Fibroblast of mammary gland (primary cell): ENCODE measurements around the gene A4GALT.
"Not testable (repeated sequence)": the region's sequence is repeated elsewhere in the genome, so short reads cannot be mapped to it uniquely, and the experiment has no call there.

Experiments used
- DNase-seq: peaks from one replicate; pipeline ENCODE4 v3.0.0-alpha.2; 2010; ENCODE audit warnings: low read depth
- H3K4me3 ChIP-seq: 2 replicates; pipeline ENCODE4 v1.5.1; 2011; ENCODE audit warnings: low read depth, mild to moderate bottlenecking, low read length, moderate library complexity; ENCODE audit not compliant: control insufficient read depth
- CTCF ChIP-seq: conservative IDR thresholded peaks from 2 replicates; pipeline ENCODE4 v1.5.1; 2011; ENCODE audit warnings: low read depth, low read length, inconsistent platforms; ENCODE audit not compliant: control insufficient read depth, insufficient read depth

The A4GALT gene

DNA sequence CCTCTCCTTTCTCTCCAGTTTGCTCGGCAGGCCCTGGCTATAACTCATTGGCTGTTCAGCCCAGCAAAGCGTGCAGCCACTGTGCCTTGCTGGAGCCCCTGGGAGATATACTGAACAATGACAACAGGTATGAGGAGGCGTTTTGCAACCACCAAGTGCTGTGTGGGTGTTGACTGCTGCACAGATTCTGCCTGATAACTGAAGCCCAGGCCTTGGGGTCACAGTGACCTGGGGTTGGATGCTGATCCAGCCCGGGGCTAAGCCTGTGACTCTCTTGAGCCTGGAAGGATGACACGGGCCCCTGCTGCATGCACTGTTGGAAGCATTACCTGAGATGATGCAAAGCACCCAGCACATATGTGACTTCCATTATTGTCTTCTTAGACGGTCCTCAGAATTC, 13.7 kb upstream of the A4GALT start:
- no peak for DNase-seq
- no peak overlapping the region for H3K4me3 ChIP-seq
- TF ChIP-seq CTCF = no peak

DNA sequence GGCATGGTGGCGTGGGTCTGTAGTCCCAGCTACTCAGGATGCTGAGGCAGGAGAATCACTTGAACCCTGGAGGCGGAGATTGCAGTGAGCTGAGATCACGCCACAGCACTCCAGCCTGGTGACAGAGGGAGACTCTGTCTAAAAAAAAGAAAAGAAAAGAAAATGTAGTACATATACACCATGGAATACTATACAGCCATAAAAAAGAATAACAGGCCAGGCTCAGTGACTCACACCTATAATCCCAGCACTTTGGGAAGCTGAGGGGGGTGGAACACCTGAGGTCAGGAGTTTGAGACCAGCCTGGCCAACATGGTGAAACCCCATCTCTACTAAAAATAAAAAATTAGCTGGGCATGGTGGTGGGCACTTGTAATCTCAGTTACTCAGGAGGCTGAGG, 12.7 kb upstream of the A4GALT start:
- not testable (repeated sequence) for H3K4me3 ChIP-seq, DNase-seq

DNA sequence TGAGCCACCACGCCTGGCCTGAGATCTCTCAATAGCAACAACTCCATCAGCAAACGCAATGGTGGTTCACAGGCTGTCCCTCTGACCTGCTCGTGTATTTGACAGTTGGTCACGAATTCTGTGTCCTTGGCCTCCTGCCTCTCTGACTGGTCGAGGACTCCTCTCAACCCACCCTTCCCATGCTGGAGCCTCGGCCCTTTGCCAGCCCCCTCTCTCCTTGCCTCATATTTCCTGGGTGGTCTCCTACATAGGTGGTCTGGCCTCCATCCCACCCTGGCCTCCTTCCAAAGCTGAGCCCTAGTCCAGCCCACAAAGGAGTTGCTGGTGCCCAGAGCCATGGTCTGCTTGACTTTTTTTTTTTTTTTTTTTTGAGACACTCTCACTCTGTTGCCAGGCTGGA, 11.4 kb upstream of the A4GALT start:
- TF ChIP-seq CTCF = no peak
- no peak for DNase-seq
- no peak overlapping the region for H3K4me3 ChIP-seq

- TF ChIP-seq CTCF = no peak
- DNase-seq = no peak
- no peak overlapping the region for H3K4me3 ChIP-seq
Observed at GRCh38 chr22:42726811-42727210, 6.1 kb upstream of the A4GALT start.

GRCh38 chr22:42725606-42726355, 5.1 kb upstream of the A4GALT start:
- TF ChIP-seq CTCF = no peak
- no peak for DNase-seq
- H3K4me3 ChIP-seq = no peak overlapping the region

- H3K4me3 ChIP-seq = no peak overlapping the region
- TF ChIP-seq CTCF = no peak
- no peak for DNase-seq
Observed at GRCh38 chr22:42724062-42724461, 3.4 kb upstream of the A4GALT start.

DNA sequence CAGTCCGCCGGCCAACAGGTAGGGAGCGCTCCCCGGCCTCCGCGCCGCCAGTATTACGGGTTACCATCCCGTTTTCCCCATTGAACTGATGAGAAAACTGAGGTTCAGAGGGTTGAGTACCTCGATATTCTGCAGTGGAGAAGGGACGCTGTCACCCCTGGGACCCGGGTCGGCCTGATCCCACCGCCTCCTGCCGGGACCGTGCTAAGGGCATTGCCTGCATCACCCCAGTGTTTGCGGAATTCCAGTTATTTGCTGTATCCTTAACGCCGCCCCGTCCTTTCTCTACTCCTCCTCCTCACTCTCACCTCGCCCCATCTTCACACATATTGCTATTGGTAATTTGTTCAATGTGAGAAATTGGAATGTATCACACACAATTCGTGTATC, 370 bp upstream of the A4GALT start:
- peak overlapping the region; percentile 60 for H3K4me3 ChIP-seq
- no peak for DNase-seq
- no peak for TF ChIP-seq CTCF
